ENCODE results near the gene EFNB1.
A peak's percentile ranks its signal among the peaks of the same experiment; 100 is the strongest.

Gene EFNB1

GRCh38 chrX:68820476-68821110 is 8.2 kb upstream of the EFNB1 start:
- Histone ChIP-seq H3K27ac (ENCODE audit: low read depth, low read length) (no peak overlapping the region), H3K4me1 (ENCODE audit: control insufficient read depth in 1 of 2, insufficient read depth in 2 of 2, low read length in 2 of 2) (no peaks in the 10 kb centered on the region), H2AK5ac (ENCODE audit: low read length) (no peak overlapping the region), H4K12ac (ENCODE audit: low read depth, low read length) (no peak overlapping the region), H2BK5ac (ENCODE audit: low read depth, low read length, poor library complexity) (no peak overlapping the region), H3K9me3 (ENCODE audit: insufficient read depth, low read depth, low read length) (no peaks in the 10 kb centered on the region), H4K91ac (ENCODE audit: low read depth, low read length) (no peak overlapping the region), H3K79me2 (ENCODE audit: control insufficient read depth, insufficient read depth, low read length, poor library complexity) (no peaks in the 10 kb centered on the region), H3K14ac (ENCODE audit: low read length) (no peak overlapping the region), H2AFZ (ENCODE audit: insufficient read depth, low read length, poor library complexity) (no peak overlapping the region), H3K36me3 (ENCODE audit: control insufficient read depth in 1 of 2, insufficient read depth in 2 of 2, low read length in 2 of 2) (no peaks in the 10 kb centered on the region), H3K79me1 (ENCODE audit: low read length) (no peaks in the 10 kb centered on the region), H3K23ac (ENCODE audit: low read length) (no peak overlapping the region), H2BK12ac (ENCODE audit: low read length) (no peak overlapping the region), H3K4ac (ENCODE audit: low read depth, low read length) (no peak overlapping the region), H4K8ac (ENCODE audit: low read depth, low read length) (no peak overlapping the region), H3K18ac (ENCODE audit: low read length) (no peak overlapping the region), H2BK120ac (ENCODE audit: insufficient read depth, low read length, poor library complexity) (no peak overlapping the region), H3K27me3 (ENCODE audit: insufficient read depth, low read length) (no peaks in the 10 kb centered on the region), H3K4me3 (ENCODE audit: low read depth, low read length) (no peak overlapping the region), H3K9ac (ENCODE audit: low read length) (no peak overlapping the region), H3K4me2 (ENCODE audit: low read length) (no peak overlapping the region)
- no CpG with 5 or more reads among the region's 6 CpGs for WGBS (ENCODE audit: extremely low coverage, insufficient coverage, insufficient read length)
- no peak for DNase-seq

- Histone ChIP-seq H3K23ac (ENCODE audit: low read length) (no peak overlapping the region), H2BK5ac (ENCODE audit: low read depth, low read length, poor library complexity) (no peak overlapping the region), H3K79me1 (ENCODE audit: low read length) (no peaks in the 10 kb centered on the region), H2BK120ac (ENCODE audit: insufficient read depth, low read length, poor library complexity) (no peak overlapping the region), H3K4me1 (ENCODE audit: control insufficient read depth in 1 of 2, insufficient read depth in 2 of 2, low read length in 2 of 2) (no peaks in the 10 kb centered on the region), H3K27me3 (ENCODE audit: insufficient read depth, low read length) (no peaks in the 10 kb centered on the region), H3K27ac (ENCODE audit: low read depth, low read length) (no peak overlapping the region), H3K18ac (ENCODE audit: low read length) (no peak overlapping the region), H3K4ac (ENCODE audit: low read depth, low read length) (no peak overlapping the region), H3K4me3 (ENCODE audit: low read depth, low read length) (no peak overlapping the region), H4K91ac (ENCODE audit: low read depth, low read length) (no peak overlapping the region), H3K79me2 (ENCODE audit: control insufficient read depth, insufficient read depth, low read length, poor library complexity) (no peaks in the 10 kb centered on the region), H2BK12ac (ENCODE audit: low read length) (no peak overlapping the region), H3K9me3 (ENCODE audit: insufficient read depth, low read depth, low read length) (no peaks in the 10 kb centered on the region), H3K14ac (ENCODE audit: low read length) (no peak overlapping the region), H4K12ac (ENCODE audit: low read depth, low read length) (no peak overlapping the region), H3K4me2 (ENCODE audit: low read length) (no peak overlapping the region), H3K9ac (ENCODE audit: low read length) (no peak overlapping the region), H2AK5ac (ENCODE audit: low read length) (no peak overlapping the region), H3K36me3 (ENCODE audit: control insufficient read depth in 1 of 2, insufficient read depth in 2 of 2, low read length in 2 of 2) (no peaks in the 10 kb centered on the region), H2AFZ (ENCODE audit: insufficient read depth, low read length, poor library complexity) (no peak overlapping the region), H4K8ac (ENCODE audit: low read depth, low read length) (no peak overlapping the region)
- no peak for DNase-seq
- WGBS (ENCODE audit: extremely low coverage, insufficient coverage, insufficient read length), result no CpG with 5 or more reads among the region's 3 CpGs
These were observed 7.2 kb upstream of the EFNB1 start for GRCh38 chrX:68821616-68822015.

DNA sequence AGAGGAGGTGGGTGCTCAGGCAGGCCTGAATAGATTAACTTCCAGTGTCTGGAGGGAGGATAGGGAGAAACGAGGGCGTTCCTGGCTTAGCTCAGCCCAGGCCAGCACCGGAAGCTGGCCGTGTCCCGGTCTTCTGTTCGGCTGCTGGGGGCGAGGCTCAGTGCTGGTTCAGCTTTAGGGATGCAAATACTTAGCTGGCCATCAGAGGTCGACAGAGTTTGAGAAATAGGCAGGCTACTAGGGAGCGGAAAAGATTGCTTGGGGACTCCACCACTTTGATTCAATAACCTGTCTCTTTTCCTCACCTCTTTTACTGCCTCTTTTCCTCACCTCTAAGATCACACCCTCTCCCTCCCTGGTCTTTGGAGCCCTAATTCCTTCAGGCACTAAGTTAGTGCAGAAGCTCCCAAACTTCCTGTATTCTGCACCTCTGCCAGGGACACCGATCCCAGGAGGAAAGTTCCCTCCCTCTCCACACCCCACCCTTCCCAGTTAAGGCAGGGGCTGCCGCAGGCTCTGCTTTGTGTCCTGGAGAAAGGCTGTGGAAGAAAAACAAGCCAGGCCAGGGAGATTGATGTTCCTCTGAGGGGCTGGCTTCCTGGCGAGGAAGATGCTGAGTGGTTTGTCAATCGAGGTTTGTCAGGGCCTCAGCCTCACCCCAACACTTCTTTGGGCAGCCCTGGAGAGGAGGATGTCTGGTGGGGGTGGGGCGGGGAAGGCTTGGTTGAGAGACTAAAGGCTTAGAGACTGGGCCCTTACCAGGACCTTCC is 6.0 kb upstream of the EFNB1 start:
- no peak overlapping the region for H3K9ac ChIP-seq (ENCODE audit: low read length)
- no peak overlapping the region for H3K18ac ChIP-seq (ENCODE audit: low read length)
- H3K4me1 ChIP-seq (ENCODE audit: control insufficient read depth in 1 of 2, insufficient read depth in 2 of 2, low read length in 2 of 2), result no peaks in the 10 kb centered on the region
- H2BK120ac ChIP-seq (ENCODE audit: insufficient read depth, low read length, poor library complexity), result no peak overlapping the region
- no peak overlapping the region for H3K4me3 ChIP-seq (ENCODE audit: low read depth, low read length)
- no peak overlapping the region for H3K4me2 ChIP-seq (ENCODE audit: low read length)
- no peak overlapping the region for H3K14ac ChIP-seq (ENCODE audit: low read length)
- no peak overlapping the region for H4K12ac ChIP-seq (ENCODE audit: low read depth, low read length)
- no peak overlapping the region for H2AK5ac ChIP-seq (ENCODE audit: low read length)
- no peak overlapping the region for H3K4ac ChIP-seq (ENCODE audit: low read depth, low read length)
- H2BK12ac ChIP-seq (ENCODE audit: low read length), result no peak overlapping the region
- no peaks in the 10 kb centered on the region for H3K79me1 ChIP-seq (ENCODE audit: low read length)
- no peak overlapping the region for H3K27ac ChIP-seq (ENCODE audit: low read depth, low read length)
- no peaks in the 10 kb centered on the region for H3K36me3 ChIP-seq (ENCODE audit: control insufficient read depth in 1 of 2, insufficient read depth in 2 of 2, low read length in 2 of 2)
- DNase-seq, result peak in 1 of 2 donors; percentile 54
- no CpG with 5 or more reads among the region's 14 CpGs for WGBS (ENCODE audit: extremely low coverage, insufficient coverage, insufficient read length)
- H2BK5ac ChIP-seq (ENCODE audit: low read depth, low read length, poor library complexity), result no peak overlapping the region
- H2AFZ ChIP-seq (ENCODE audit: insufficient read depth, low read length, poor library complexity), result no peak overlapping the region
- no peak overlapping the region for H4K91ac ChIP-seq (ENCODE audit: low read depth, low read length)
- H3K27me3 ChIP-seq (ENCODE audit: insufficient read depth, low read length), result no peaks in the 10 kb centered on the region
- no peak overlapping the region for H4K8ac ChIP-seq (ENCODE audit: low read depth, low read length)
- no peaks in the 10 kb centered on the region for H3K9me3 ChIP-seq (ENCODE audit: insufficient read depth, low read depth, low read length)
- no peak overlapping the region for H3K23ac ChIP-seq (ENCODE audit: low read length)
- H3K79me2 ChIP-seq (ENCODE audit: control insufficient read depth, insufficient read depth, low read length, poor library complexity), result no peaks in the 10 kb centered on the region

DNA sequence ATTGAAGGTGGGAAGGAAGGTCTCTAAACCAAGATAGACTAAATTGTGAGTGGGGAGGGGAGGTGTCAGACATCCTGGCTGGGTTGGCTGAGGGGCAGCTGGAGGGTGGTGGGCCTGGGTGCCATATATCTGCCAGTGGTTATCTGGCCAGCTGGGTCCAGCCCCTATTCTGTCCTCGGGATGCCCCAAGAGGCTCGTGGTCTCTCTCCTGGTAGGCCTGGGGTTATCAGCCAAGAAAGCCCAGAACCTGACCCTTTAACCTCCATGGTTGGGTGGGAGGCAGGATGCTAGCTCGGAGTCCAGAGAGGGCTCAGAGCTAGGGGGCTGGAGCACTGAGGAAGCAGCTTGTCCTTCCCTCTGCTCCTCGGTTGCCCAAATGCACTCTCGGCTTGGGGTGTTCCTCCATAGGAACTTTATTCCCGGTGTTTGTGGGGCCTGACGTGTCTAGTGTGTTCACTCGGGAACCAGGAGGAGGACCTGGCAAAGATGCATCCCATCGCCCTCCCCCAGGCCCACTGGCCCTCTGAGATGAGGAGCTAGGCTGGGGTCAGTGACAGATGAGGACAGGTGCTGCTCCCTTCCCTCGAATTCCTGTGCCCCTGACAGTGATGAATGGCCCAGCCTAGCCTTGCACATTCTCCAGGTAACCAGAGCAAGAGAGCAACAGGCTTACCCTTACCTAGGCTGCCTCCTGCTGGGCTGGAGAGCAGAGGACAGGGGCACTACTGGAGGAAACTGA is 5.2 kb upstream of the EFNB1 start:
- Histone ChIP-seq H3K79me2 (ENCODE audit: control insufficient read depth, insufficient read depth, low read length, poor library complexity) (no peaks in the 10 kb centered on the region), H3K9me3 (ENCODE audit: insufficient read depth, low read depth, low read length) (no peaks in the 10 kb centered on the region), H2AK5ac (ENCODE audit: low read length) (no peak overlapping the region), H3K4me3 (ENCODE audit: low read depth, low read length) (no peak overlapping the region), H3K14ac (ENCODE audit: low read length) (no peak overlapping the region), H3K36me3 (ENCODE audit: control insufficient read depth in 1 of 2, insufficient read depth in 2 of 2, low read length in 2 of 2) (no peaks in the 10 kb centered on the region), H4K91ac (ENCODE audit: low read depth, low read length) (no peak overlapping the region), H3K4ac (ENCODE audit: low read depth, low read length) (no peak overlapping the region), H2BK12ac (ENCODE audit: low read length) (no peak overlapping the region), H3K9ac (ENCODE audit: low read length) (no peak overlapping the region), H3K18ac (ENCODE audit: low read length) (no peak overlapping the region), H3K27me3 (ENCODE audit: insufficient read depth, low read length) (no peaks in the 10 kb centered on the region), H2BK5ac (ENCODE audit: low read depth, low read length, poor library complexity) (no peak overlapping the region), H4K8ac (ENCODE audit: low read depth, low read length) (no peak overlapping the region), H2AFZ (ENCODE audit: insufficient read depth, low read length, poor library complexity) (no peak overlapping the region), H3K4me1 (ENCODE audit: control insufficient read depth in 1 of 2, insufficient read depth in 2 of 2, low read length in 2 of 2) (peaks cover 5 to 7% of the 10 kb centered on the region in 2 experiments), H2BK120ac (ENCODE audit: insufficient read depth, low read length, poor library complexity) (no peak overlapping the region), H4K12ac (ENCODE audit: low read depth, low read length) (no peak overlapping the region), H3K27ac (ENCODE audit: low read depth, low read length) (no peak overlapping the region), H3K4me2 (ENCODE audit: low read length) (no peak overlapping the region), H3K23ac (ENCODE audit: low read length) (no peak overlapping the region), H3K79me1 (ENCODE audit: low read length) (no peaks in the 10 kb centered on the region)
- WGBS (ENCODE audit: extremely low coverage, insufficient coverage, insufficient read length), result no CpG with 5 or more reads among the region's 10 CpGs
- no peak for DNase-seq

Measured in trophoblast cell (in vitro differentiated cells and primary cell).